GM18499 (cell line): Measurements from ENCODE around the gene CYP1A2.
"Not testable (repeated sequence)": the region's sequence is repeated elsewhere in the genome, so short reads cannot be mapped to it uniquely, and the experiment has no call there.

Source experiments
- ATAC-seq: cut with Tn5 transposase; IDR thresholded peaks from one replicate; pipeline ENCODE4 v1.9.1; 2021; ENCODE audit warnings: moderate number of reproducible peaks; ENCODE audit not compliant: insufficient read depth, unreplicated experiment

CYP1A2 gene

DNA sequence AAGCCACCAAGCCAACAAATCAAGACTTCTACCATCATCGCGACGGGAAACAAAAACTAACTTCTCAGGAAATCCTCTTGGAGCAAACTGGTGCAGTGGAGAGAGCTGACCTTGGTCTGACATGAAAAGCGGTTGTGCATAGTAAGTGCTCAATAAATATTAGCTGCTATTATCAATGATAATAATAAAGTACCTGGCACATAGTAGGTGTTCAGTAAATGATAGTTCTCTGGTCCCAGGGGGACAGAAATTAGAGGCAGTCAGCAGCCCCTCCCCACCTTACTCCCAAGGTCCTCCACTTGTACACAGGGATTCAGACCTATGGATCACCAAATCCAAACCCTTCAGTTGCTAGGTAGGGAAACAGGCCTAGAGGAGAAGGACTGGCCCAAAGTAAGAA, 27.2 kb downstream of the CYP1A2 start:
- no peak for ATAC-seq

DNA sequence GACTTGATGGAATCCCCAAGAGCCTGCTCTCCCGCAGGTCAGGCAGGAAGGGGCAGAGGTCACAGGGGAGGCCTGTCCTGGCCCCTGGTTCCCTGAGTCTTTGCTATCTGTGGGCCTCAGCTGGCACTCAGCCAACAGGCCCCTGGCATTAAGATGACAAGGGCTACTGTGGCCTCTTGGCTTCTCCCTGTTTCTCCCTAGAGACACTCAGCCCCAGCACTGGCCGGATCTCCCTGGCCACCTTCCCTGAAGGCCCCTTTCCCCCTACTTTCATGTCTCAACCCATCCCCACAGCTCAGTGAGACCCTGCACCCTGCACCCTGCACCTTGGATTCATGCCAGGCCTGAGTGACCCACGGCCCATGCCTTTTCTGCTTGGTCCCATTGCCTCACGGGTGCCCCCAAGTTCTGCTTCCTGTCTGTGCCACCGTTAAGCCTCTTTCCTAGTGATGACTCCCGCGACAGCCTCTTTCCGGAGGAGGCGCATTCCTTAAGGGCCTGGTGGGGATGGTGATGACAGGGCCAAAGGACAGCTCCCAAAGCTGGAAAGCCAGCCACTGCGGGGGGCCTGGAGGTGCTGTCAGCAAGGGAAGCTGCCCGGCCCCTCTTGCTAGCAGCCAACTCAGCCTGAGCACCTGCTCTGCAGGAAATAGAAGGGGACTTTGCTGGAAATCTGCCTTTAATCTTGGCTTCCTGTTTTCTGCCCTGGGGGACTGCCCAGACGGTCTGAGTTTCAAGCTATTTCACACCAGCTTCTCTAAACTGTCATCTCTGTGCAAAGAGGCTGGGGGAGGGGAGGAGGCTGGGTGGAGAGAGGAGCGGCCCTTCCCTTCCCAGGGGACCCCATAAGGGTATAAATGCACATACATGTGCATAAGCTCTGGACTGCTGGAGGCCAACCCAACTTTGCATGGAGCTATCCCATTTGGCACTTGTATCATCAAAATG, 28.4 kb downstream of the CYP1A2 start:
- no peak for ATAC-seq

DNA sequence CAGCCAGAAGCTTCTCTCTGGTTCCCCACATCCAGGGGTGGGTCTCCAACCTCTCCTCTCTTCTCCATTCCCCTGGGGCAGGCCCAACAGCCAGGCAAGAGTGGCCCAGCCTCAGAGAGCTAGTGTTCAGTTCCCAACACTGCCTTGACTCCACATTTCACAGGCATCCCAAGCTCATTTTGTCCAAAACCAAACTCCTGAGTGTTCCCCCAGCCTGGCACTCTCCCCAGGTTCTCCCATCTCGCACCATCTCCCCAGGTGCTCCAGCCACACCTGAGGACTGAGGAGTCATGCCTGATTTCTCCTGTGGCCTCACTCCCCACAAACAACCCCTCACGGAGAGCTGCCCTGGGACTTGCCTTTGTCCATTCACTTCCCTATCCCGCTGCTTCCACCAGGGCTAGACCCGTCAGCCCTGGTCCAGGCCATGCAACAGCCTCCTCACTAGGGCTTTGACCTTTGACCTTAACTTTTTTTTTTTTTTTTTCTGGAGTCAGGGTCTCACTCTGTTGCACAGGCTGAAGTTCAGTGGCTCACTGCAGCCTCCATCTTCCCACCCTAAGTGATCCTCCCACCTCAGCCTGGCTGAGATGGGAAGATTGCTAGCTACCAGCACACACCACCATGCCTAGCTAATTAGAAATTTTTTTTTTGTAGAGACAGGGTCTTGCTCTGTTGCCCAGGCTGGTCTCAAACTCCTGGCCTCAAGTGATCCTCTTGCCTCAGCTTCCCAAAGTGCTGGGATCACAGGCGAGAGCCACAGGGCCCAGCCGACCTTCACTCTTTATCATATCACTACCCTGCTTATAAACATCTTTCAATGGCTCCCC, 29.3 kb downstream of the CYP1A2 start:
- no peak for ATAC-seq

DNA sequence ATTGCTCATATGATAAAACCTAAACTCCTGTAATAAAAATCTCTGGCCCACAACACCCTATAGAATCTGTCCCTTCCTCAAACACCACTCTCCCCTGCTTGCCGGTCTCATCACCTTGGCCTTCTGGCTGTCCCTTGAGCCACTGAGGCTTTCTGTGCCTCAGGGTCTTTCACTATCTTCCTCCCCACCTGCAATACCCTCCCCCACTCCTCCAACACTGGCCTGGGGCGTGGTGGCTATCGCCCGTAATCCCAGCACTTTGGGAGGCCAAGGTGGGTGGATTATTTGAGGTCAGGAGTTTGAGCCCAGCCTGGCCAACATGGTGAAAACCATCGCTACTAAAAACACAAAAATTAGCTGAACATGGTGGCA, 29.9 kb downstream of the CYP1A2 start:
- ATAC-seq = no peak

DNA sequence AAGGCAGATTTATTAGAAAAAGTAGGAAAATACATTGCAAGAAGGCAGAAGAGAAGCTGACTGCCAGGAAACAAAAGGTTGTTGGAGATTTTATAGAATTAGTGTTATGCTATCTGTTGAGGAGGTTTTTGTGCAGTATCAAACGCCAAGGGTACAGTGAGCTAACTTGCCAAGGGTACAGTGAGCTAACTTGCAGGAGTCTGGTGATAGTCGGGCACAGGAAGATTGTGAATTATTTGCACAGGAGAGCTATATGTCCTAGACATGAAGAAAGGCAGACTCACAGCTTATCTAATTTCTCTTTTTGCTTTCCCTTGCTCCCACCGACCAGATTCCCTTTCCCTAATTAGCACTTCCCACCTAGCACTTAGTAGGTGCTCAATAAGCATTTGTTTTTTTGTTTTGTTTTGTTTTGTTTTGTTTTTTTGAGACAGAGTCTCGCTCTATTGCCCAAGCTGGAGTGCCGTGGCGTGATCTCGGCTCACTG, 30.6 kb downstream of the CYP1A2 start:
- no peak for ATAC-seq

DNA sequence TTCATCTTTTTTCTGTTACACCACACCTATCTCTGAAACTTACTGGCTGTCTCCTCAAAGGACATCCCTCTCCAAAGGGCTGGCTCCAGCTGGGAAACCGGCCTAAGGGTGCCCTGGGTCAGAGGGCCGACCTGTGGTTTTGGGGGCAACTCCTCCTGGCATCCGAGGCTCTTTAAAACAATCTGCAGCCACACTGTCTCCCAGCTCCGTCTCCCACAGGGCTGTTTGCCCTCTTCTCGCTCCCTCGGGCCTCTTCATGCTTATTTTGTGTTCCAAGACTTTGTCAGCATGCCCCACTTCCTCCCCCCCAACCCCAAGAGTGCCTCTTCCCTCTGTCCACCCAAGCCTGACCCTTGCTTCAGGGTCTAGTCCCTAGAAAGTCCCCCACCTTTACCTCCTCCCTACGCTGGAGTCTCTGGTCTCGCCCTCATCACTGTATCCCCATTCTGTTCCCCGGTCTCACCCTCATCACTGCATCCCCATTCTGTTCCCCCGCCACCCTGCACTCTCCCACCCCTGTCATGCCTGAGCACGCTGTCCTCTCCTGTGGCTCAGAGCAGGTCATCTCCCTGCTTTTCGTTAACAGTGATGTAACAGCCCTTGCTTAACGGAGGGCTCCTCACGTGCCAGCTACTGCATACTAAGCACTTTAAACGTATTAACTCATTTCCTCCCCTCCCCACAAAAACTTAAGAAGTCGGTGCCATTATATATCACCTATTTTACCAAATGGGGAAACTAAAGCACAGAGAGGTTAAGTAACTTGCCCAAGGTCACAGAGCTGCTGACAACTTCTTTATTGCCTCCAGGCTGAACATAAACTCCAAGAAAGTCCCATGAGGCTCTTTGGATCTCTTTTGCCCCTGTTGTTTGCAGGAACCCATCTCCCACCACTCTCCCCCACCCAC, 32.1 kb downstream of the CYP1A2 start:
- ATAC-seq = no peak

DNA sequence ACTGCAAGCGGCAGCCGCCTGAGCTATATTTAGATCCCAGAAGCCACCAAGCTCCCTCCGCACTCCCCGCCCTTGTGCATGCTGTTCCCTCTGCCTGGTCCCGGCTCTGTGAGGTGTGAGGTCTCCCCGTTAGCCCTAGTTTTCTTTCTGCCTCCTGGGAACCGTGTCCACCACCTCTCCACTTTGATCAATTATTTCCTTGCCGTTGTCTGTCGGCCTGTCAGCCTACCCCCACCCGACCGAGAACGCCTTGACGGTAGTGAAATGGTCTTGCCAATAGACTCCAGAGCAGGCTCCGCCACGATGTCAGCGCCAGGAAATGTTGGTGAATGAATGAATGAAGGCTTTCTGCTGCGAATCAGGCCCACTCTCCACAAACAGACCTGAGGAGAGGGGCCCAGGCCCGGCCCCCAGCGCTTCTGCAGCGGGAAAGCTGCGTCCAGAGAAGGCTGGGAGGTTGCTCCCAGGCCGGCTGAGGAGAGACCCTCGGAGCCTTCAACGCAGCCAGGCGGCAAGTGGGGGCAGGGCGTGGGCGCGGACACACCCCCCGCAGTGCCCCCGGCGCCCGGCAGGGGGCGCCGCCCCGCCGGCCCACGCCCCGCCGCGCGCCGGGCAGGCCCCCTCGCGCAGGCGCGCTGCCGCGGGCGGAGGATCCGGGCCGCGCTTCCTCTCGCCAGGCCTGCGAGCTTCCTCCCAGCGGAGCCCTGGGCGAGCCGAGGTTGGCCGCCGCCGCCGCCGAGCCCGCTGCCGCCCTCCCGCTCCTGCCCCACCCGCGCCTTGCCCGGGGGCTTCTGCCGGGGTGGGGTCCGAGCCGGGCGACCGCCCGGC, 33.0 kb downstream of the CYP1A2 start, which contains the start of gene CSK:
CSK (plus strand) TSS at position 650 of the 828 bp plus-strand sequence. CDS start 16,218 bp downstream, outside the sequence.
- no peak for ATAC-seq

DNA sequence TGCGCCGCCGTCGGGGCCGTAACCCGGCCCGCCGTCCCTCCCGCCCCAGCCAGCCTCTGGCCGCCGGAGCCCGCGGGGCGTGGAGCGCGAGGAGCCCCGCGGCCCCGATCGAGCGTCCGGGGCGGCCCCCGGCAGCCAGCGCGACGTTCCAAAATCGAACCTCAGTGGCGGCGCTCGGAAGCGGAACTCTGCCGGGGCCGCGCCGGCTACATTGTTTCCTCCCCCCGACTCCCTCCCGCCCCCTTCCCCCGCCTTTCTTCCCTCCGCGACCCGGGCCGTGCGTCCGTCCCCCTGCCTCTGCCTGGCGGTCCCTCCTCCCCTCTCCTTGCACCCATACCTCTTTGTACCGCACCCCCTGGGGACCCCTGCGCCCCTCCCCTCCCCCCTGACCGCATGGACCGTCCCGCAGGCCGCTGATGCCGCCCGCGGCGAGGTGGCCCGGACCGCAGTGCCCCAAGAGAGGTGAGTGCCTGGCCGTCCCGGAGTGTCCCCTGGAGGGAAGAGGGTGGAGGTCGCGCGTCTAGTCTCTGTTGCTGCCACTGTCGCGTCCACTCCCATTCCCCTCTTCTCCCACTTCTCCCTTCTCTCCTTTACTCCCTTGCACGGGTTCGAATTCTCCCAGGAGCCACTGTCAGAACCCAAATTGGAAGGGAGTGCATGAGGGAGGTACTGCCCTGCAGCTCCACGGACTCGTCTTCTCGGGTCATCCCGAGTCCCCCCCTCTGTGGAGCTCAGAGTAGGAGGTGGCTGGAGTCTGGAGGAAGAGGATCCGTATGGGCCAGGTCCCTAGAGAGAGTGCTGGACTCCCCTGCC, 33.8 kb downstream of the CYP1A2 start:
- ATAC-seq = no peak

DNA sequence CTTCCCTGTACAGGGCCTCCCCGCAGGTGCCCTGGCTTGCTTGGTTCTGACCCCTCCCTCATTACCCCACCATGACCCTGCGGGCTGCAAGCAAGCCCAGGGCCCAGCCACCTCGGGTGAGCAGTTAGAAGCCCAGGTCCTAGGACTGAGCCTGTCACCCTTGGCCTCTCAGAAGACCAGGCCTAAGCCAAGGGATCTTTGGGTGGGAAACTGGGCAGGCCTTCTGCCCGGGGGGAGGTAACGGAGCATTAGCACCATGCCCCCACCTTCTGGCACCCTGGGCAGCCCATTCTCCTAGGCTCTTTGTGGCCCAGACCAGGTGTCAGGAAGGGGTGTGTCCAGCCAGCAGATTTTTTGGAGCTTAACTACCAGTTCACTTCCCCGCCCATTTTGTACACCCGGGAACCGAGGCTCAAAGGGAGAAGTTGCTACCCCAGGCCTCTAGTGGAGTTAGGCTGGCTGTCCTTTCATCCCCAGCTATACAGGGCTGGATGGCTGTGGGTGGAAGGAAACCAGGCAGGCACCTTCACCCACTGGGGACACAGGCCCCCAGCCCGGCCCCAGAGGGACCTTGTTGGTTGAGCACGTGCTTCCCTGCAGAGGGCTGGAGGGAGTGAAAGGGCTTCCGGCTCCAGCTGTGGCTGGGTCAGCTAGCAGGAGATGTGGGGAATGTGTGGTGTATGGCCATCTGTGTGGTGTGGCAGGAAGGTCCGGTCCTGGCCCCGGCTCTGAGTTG, 34.6 kb downstream of the CYP1A2 start:
- ATAC-seq = no peak

DNA sequence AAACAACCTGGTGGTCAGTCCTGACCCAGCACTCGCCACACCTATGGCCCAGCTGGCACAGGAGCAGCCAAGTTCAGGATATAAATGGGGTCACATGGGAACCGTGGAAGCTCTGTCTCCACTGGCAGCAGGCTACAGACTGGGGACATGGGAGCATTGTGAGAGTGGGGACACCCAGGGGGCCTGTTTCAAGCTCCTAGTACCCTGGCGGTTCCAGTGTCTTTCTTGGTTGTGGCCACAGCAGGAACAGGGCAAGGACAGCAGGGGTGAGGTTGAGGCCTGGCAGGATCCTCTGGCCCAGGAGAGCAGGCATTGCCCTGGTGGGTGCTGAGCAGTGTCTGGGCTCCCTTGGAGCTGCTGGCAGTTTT, 35.1 kb downstream of the CYP1A2 start:
- no peak for ATAC-seq

DNA sequence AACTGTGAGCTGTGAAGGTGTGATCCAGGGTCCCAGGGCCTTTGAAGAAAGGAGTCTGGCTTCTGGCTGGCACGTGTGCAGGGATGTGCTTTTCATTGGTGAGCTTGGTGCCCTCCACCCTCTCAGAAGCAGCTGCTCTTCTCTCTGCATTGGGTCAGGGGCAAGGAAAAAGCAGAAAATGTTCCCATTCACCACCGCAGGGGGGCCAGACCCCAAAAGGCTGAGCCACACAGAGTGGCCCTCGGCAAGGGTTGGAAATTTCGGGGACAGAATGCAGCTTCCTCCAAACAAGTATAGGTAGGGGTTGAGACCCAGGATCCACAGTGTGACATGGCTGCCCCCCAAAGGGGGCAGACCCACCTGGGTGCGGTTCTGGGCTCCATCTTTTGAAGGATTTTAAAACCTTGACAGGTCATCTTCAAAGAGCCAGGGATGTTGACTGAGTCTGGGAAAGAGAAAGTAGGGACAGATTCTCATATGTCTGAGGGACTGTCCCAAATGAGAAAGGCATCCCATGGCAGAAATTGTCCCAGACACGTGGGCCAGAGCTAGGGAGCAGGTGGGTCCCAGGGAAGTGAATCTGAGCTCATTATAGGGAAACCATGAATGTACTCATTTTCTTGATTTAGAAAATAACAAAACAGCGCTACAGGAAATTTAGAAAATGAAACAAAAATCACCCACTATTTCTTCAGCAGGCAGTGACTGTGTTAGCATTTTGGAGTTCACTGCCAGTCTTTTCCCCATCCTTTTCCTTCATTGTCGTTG, 36.0 kb downstream of the CYP1A2 start:
- no peak for ATAC-seq

DNA sequence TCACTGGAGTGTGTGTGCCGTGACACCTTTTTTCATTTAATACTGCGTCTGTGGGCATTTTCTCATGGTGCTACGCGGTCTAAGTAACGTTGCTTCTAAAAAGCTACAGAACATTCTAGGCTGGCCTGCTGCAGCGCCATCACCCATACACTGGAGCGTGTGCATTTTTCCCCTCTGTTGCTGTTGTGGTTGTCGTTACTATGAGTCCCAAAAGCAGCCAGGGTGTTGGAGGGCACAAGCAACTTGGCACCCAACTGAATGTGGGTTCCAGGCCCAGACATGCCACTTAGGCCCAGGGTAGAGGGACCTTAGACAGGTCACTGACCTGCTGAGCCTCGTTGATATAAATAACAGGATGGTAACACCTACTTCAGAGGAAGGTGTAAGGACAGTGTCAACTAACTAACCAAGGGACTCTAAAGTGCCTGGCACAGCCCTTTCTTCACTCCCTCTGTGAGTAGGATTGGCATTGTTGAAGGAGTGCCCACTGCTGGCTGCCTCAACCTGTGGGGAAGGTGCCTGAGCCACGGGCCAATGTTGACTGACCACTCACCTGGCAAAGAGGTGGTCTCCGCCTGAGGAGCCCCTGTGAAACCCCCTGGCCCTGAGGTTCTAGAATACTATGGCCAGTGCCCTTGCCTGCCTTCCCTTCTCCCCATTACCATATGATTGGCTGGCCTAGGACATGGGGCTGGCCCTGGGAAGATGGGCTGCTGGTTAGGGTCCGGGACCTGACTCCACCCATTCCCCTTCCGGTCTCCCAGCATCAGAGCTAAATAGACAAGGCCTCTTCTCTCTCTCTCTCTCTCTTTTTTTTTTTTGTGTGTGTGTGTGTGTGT, 36.8 kb downstream of the CYP1A2 start:
- ATAC-seq = no peak

DNA sequence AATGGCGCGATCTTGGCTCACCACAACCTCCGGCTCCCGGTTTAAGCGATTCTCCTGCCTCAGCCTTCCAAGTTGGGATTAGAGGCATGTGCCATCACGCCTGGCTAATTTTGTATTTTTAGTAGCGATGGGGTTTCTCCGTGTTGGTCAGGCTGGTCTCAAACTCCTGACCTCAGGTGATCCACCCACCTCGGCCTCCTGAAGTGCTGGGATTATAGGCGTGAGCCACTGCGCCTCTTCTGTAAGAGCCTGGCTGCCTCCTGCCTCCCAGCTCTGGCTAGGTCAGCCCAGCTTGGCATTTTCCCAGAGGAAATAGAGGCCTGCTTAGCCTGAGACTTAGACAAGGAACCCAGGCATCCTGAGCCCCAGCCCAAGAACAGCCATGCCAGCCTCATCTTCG, 37.4 kb downstream of the CYP1A2 start:
- ATAC-seq = not testable (repeated sequence)

DNA sequence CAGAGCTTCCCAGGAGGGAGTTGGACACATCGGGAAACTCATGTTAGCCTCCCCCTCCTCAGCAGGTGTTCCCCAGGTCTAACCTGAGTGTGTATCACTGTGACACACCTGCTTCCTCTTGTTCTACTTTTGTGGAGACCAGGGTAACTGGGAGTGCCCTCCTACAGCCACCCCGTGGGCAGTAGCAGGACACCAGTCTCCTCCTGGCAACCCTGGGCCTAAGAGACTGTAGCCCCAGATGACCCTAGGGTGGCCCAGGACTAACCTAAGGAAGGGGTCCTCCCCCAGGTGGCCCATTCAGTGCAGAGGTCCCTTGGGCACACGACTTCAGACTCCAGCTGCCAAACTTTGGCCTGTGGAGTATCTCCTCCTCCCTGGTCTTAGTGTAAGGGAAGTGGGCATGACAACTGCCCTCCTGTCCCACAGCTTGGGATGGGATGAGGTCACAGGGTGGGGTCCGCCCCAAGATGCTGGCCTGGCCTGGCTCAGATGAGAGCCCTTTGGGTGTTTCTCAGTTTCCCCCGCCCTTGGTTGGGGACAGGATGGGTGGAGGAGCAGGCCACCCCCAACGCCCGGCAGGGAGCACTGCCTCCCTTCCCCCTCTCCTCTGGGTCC, 38.0 kb downstream of the CYP1A2 start:
- ATAC-seq = no peak

DNA sequence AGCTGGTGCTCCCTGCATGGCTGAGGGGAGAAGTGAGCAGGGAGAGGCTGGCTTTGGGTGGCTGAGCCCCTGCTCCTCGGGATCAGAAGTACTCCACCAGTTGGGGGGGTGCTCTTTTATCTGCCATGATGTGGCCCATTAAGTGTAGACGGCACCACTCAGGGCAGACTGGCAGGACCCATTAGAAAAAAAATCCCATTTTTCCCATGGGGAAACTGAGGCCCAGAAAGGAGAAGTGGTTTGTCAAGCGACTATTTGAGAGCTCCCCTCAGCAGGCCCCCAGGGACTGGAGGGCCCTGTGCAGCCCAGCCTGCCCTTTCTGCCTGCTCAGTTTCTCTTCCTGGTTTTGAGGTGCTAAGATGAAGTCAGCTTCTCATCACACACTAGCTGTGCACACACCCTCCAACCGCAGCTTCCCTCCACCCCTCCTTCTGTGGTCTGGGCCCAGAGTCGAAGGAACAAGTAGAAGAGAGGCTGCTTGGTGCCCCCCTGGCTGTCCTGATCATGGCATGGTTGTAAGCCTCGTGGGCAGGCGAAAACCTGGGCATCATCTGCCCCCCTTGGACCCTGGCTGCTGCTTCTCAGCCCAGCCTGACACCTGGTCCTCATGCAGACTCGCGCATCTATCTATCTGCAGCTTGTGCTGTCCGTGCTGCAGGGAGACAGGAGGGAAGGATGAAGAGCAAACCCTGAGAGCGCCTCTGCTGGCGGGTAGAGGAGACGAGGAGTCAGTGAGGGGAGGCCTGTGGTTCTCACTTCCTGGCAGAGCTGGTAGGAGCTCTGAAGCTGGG, 38.8 kb downstream of the CYP1A2 start:
- ATAC-seq = no peak
